Measurements from ENCODE around the gene CYP26B1. TPM values are rescaled to one million over a fixed set of nuclear protein-coding genes. Genes with fewer than 3 reads are reported as not detected.

The CYP26B1 gene
- total and polyA plus RNA-seq, 2 donors (not counting 3 experiments of a cell fraction or from before 2014, with no cell fraction given), result 0.30 to 1.1 TPM

DNA sequence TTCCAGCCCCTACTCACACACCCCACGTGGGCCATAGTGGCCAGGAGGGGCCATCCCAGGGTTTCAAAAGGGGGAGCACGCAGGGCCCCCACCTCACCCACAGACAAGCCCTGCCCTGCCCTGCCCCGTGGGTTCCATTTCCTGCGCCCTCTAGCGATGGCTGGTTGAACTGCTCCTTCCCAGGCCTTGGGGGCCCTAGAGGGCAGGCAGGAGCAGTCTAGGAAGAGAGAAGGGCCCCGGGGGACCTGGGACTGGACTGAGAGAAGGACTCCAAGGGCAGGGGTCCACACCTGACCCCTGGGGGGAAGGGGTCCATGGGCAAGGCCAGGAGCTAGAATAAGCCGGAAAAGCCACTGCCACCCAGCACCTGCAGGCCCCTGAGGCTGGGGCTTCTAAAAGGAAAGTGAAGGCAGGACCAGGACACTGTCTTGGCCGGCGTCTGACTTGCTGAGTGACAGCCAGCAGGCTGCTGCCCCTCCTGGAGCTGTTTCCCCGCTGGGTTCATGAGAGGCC is 10.1 kb downstream of the CYP26B1 start:
- H3K9ac ChIP-seq (replicated peaks; ENCODE audit: extremely low read depth, insufficient read depth, low read length), result no peak overlapping the region
- TF ChIP-seq CTCF (IDR thresholded peaks at IDR 0.05; ENCODE audit: extremely low read depth in 1 of 2, insufficient read depth in 1 of 2, low read depth in 1 of 2, low read length in 2 of 2) (peak; percentile 88 to 94), MAX (IDR thresholded peaks at IDR 0.05; ENCODE audit: insufficient read depth, insufficient read length) (no peak)
- intact Hi-C loops (cut with micrococcal nuclease), result loop anchor here (1.0 kb wide), 2 partner anchors 213 to 335 kb away; no protein-coding TSS in a partner anchor
- FAIRE-seq, result peak; percentile 67
- BruUV-seq (replicated peaks), result no TSS peak
- H3K27ac ChIP-seq (ENCODE audit: insufficient read depth, low read depth, low read length), result no peak overlapping the region
- H3K4me3 ChIP-seq (replicated peaks in 1 of 3; ENCODE audit: insufficient read depth in 1 of 3, low read depth in 1 of 3, low read length in 3 of 3), result no peak overlapping the region
- no peak overlapping the region for H3K4me2 ChIP-seq (ENCODE audit: insufficient read depth, low read length)
- no peaks in the 10 kb centered on the region for H3K36me3 ChIP-seq (ENCODE audit: control insufficient read depth in 2 of 2, extremely low read depth in 1 of 2, insufficient read depth in 2 of 2, low read length in 2 of 2)
- no peaks in the 10 kb centered on the region for H3K4me1 ChIP-seq (ENCODE audit: control insufficient read depth, extremely low read depth, insufficient read depth, low read length)
- no peaks in the 10 kb centered on the region for H3K9me1 ChIP-seq (replicated peaks; ENCODE audit: control insufficient read depth, extremely low read depth, insufficient read depth, low read length)
- peak; percentile 49 for DNase-seq (ENCODE audit: low read depth, low spot score)
- no peak overlapping the region for H2AFZ ChIP-seq (ENCODE audit: low read depth, low read length)
- POLR2A ChIA-PET, result no interaction called here
- dilution Hi-C loops (cut with MboI; ENCODE audit: extremely low pct_ligation_motif_present, low sequenced_read_pairs), result no loop called here
- H3K79me2 ChIP-seq (ENCODE audit: control insufficient read depth, insufficient read depth, low read length), result no peaks in the 10 kb centered on the region
- peaks cover 2% of the 10 kb centered on the region in 2 experiments for H3K27me3 ChIP-seq (ENCODE audit: control insufficient read depth in 2 of 2, insufficient read depth in 2 of 2, low read length in 2 of 2)
- no peaks in the 10 kb centered on the region for H4K20me1 ChIP-seq (replicated peaks; ENCODE audit: control insufficient read depth, extremely low read depth, insufficient read depth, low read length)
- CTCF ChIA-PET, result interaction anchor here (0.8 to 2.1 kb wide), 8 partner anchors 9 to 442 kb away, joined by 3 to 10 read pairs (median 4); partner anchors contain the start of gene CYP26B1
- no peaks in the 10 kb centered on the region for H3K9me3 ChIP-seq (replicated peaks; ENCODE audit: control insufficient read depth, insufficient read depth, low read length)

- BruUV-seq (replicated peaks), result no TSS peak
- FAIRE-seq, result no peak
- Histone ChIP-seq H3K79me2 (ENCODE audit: control insufficient read depth, insufficient read depth, low read length) (no peaks in the 10 kb centered on the region), H3K9me1 (replicated peaks; ENCODE audit: control insufficient read depth, extremely low read depth, insufficient read depth, low read length) (no peaks in the 10 kb centered on the region), H3K9me3 (replicated peaks; ENCODE audit: control insufficient read depth, insufficient read depth, low read length) (no peaks in the 10 kb centered on the region), H3K4me3 (replicated peaks in 1 of 3; ENCODE audit: insufficient read depth in 1 of 3, low read depth in 1 of 3, low read length in 3 of 3) (no peak overlapping the region), H4K20me1 (replicated peaks; ENCODE audit: control insufficient read depth, extremely low read depth, insufficient read depth, low read length) (no peaks in the 10 kb centered on the region), H3K4me1 (ENCODE audit: control insufficient read depth, extremely low read depth, insufficient read depth, low read length) (no peaks in the 10 kb centered on the region), H2AFZ (ENCODE audit: low read depth, low read length) (no peak overlapping the region), H3K36me3 (ENCODE audit: control insufficient read depth in 2 of 2, extremely low read depth in 1 of 2, insufficient read depth in 2 of 2, low read length in 2 of 2) (no peaks in the 10 kb centered on the region), H3K4me2 (ENCODE audit: insufficient read depth, low read length) (no peak overlapping the region), H3K27ac (ENCODE audit: insufficient read depth, low read depth, low read length) (no peak overlapping the region), H3K27me3 (ENCODE audit: control insufficient read depth in 2 of 2, insufficient read depth in 2 of 2, low read length in 2 of 2) (no peaks in the 10 kb centered on the region), H3K9ac (replicated peaks; ENCODE audit: extremely low read depth, insufficient read depth, low read length) (no peak overlapping the region)
- dilution Hi-C loops (cut with MboI; ENCODE audit: extremely low pct_ligation_motif_present, low sequenced_read_pairs) (no loop called here), intact Hi-C loops (cut with micrococcal nuclease) (loop anchor here (1.0 kb wide), 2 partner anchors 213 to 335 kb away; no protein-coding TSS in a partner anchor)
- POLR2A ChIA-PET, result no interaction called here
- no peak for DNase-seq (ENCODE audit: low read depth, low spot score)
- no peak for TF ChIP-seq FOS (IDR thresholded peaks at IDR 0.05; ENCODE audit: borderline replicate concordance, insufficient read depth, low read length)
- CTCF ChIA-PET, result interaction anchor here (0.9 to 2.1 kb wide), 7 partner anchors 8 to 442 kb away, joined by 3 to 10 read pairs (median 4); partner anchors contain the start of gene CYP26B1
Observed at GRCh38 chr2:72136933-72137497, 10.6 kb downstream of the CYP26B1 start.
